Right lobe of liver (tissue), 6 donors: ENCODE data around the gene RTTN. TPM values are rescaled to one million over a fixed set of nuclear protein-coding genes. Genes with fewer than 3 reads are reported as not detected.
"Not testable (repeated sequence)": the region's sequence is repeated elsewhere in the genome, so short reads cannot be mapped to it uniquely, and the experiment has no call there.

ENCODE experiments used
- ATAC-seq, 4 donors: fragments of 200-7000 bp; cut with Tn5 transposase; one replicate each; pipeline ENCODE4 v1.9.1; 2020; ENCODE audit warnings: mild to moderate bottlenecking in 4 of 4, moderate library complexity in 4 of 4
- DNase-seq, 3 donors: peaks; one replicate each; pipeline ENCODE4 v3.0.0-alpha.2; 2020
- H3K27ac ChIP-seq, 3 donors: fragments of 200-600 bp; one replicate each; pipeline ENCODE4 v1.8.0; 2022
- H3K27me3 ChIP-seq, 2 donors: fragments of 200-600 bp; one replicate each; pipeline ENCODE4 v1.8.0; 2022
- H3K36me3 ChIP-seq, 4 donors: fragments of 200-600 bp; sonication (generic) in 1 of 4; one replicate each; pipeline versions ENCODE4 v1.5.1 to v1.8.0; 2017 to 2022; ENCODE audit warnings: control low read depth in 1 of 4
- H3K4me1 ChIP-seq, 4 donors: fragments of 200-600 bp; sonication (generic) in 1 of 4; one replicate each; pipeline versions ENCODE4 v1.5.1 to v1.8.0; 2017 to 2022; ENCODE audit warnings: control low read depth in 1 of 4
- H3K4me3 ChIP-seq, 3 donors: fragments of 200-600 bp; one replicate each; pipeline ENCODE4 v1.8.0; 2022
- H3K9me3 ChIP-seq, 4 donors: fragments of 200-600 bp; sonication (generic) in 1 of 4; one replicate each; pipeline versions ENCODE4 v1.5.1 to v1.8.0; 2017 to 2022; ENCODE audit warnings: control low read depth in 1 of 4
- POLR2A ChIP-seq: fragments of 450-650 bp; IDR thresholded peaks from one replicate; pipeline ENCODE4 v1.6.1; 2017; ENCODE audit warnings: antibody characterized with exemption, mild to moderate bottlenecking
- WGBS: methylation state at CpG from one replicate; pipeline ENCODE4 v1.1.6; 2018; ENCODE audit warnings: low coverage, low lambda C conversion rate; ENCODE audit not compliant: insufficient coverage; ENCODE audit errors: missing lambda C conversion rate; 5-methylcytosine and 5-hydroxymethylcytosine counted together
- intact Hi-C, 2 donors: fragments of 100-400 bp; cut with DNase I; formaldehyde crosslinking; loops; one replicate each; pipeline versions ENCODE4 v1.11.2 to v1.14.1; 2022
- long read RNA-seq: library from polyadenylated mRNA; unstranded; transcript quantifications from one replicate; pipeline ENCODE4 v2.0.0, GENCODE V29; 2019
- total RNA-seq, 6 experiments: library from RNA; depleted of rRNA in 2 of 6; stranded (reverse); fragments of >200 nt in 2 of 6; fragmentation: NEBNext Ultra II Directional in 3 of 6; extraction: Animal tissue kit (Norgen Biotek cat#: 25700) in 3 of 6; gene quantifications; one replicate each; pipeline versions ENCODE4 v1.1.0 to v1.2.4, GENCODE V29; 2016 to 2023
- TF ChIP-seq, protein P1 (sequence below), 4 donors: fragments of 200-600 bp in 3 of 4; fragments of 450-650 bp in 1 of 4; IDR thresholded peaks; one replicate each; pipeline versions ENCODE4 v1.5.1 to v1.8.0; 2016 to 2022; ENCODE audit warnings: antibody characterized with exemption in 4 of 4, mild to moderate bottlenecking in 2 of 4
- donor health status: DM: no; HTN: yes; CAD: no.
- donor health status: DM: no; HTN: no; CAD: no.
- donor health status: DM: no; HTN: no; CAD: no.
- donor health status: DM: no; HTN: yes; CAD: no.
- donor health status: DM: no; HTN: yes; CAD: no.

Gene RTTN, protein sequence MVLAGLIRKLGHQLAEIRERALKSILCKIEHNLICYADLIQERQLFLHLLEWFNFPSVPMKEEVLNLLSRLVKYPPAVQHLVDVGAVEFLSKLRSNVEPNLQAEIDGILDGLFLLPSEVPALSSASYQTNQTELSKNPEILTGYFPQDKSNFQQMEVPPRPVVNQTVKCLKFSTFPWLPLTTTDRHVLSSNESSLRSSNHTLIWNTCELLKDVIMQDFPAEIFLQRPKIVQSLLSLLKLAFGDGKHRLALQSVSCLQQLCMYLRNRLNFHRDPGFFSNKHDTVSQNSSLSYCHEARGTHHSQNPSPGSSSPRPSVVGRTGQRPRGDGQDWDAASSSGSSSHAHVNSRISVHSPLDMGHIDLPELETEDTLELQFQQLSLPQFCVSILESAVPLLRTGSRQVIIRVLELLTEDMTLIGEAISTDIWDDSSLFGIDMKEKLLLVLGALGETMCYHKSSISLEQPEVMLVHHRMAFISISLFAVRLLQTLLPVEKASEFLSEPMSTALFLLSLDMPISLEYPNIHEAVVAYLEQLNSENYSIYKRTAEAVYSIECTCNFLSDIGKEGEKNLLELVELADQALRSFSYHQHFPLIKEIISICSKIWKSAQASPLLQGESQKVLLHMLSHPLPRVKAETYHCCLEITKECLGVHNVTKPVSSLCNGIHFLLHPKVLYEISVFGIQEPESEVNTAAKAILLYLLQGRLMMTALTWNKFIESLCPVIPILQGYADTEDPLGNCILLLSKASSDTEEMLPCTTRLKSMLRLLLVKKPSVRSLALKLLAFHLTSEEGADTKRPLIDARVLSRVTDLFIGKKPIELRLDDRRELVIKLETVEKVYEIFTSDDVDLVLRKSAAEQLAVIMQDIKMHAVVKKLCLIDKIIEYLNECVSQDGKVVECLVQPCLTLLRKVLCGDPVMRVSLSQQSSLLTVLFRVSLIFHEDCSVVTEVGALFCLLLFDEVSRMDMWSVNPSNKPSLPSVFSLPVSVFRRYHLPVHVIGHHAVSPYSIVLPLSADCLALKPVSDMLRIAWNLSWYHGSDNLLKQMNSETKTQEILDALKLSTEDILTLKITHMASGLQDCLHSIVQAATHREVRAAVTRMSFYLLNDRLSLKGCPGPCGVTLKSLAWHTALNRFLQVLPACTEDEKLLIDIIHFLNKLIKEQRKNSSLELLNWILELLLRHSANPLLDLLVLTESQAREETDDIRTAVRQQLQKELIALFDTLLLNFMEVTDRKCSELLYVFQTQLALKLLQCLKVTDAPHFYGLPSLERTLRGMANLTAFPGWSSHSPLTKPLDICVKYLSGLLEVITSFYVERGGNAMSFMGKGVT (N-terminal part only)
- 1 to 10 TPM; 2.3 to 7.4 (median 6.5) TPM for total RNA-seq
- long read RNA-seq, partial matches to known transcripts, result 0 of 1 reads
- long read RNA-seq, other reads (novel, unspliced or antisense), result 1 of 1 reads

DNA sequence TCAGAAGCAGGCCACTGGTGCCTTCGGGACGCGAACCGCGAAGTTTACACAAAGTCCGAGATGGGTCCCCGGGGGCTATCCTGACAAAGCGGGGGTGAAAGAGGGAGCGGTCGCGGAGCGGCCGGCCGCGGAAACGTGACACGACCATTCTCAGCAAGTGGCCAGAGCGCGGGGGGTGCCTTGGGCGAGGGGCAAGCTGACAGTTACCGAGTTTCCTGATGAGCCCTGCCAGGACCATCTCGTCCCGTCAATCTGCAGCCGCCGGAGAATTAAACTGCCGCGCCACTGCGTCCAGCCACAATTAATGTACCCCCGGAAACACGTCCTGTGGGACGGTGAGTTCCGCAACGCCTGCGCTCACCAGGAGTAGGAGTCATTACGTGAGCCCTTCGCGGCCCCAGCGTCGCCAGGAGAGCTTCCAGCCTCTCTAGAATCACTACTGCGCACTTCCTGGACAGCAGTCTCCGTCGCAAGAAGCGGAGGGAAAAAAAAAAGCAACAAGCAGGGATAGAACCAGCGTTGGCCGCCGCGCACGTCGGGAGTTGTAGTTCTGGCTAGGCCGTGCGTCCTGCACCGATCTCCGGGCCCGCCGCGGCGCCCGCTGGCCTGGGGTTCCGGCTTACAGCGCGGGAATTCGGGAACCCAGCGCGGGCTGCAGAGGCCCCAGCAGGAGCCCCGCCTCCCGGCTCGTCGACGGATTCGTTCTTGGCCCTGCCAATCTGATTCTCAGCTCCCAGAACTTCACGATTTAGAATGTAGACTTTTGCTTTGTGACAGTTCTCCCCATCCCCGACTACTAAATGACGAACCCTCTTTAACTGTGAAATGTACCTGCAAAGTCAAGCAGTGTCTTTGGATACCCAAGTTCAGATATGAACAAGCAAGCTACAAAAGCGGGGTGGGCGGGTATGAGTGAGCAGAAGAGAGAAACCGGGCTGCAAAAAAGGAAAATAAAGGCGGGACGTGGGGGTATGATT, at the start of gene RTTN:
Gene RTTN, minus strand, starts transcription at position 267 of the 977 bp plus-strand sequence. Its CDS starts 29 bp downstream, at position 238.
- intact Hi-C loops, result no loop called here
- Histone ChIP-seq H3K4me1 (peaks cover 0 to 7% (median 3%) of the 10 kb centered on the region in 4 donors), H3K27me3 (no peaks in the 10 kb centered on the region), H3K4me3 (peak within 1 kb of the TSS; percentile 69 to 83 (median 78)), H3K27ac (peak within 1 kb of the TSS; percentile 99), H3K9me3 (no peaks in the 10 kb centered on the region), H3K36me3 (peaks cover 0 to 5% (median 0%) of the 10 kb centered on the region in 4 donors)
- 0% methylated on average over 33 of the region's 78 CpGs for WGBS
- ATAC-seq (peak; percentile 99 to 100 (median 100)), DNase-seq (peak; percentile 94 to 96 (median 95))
- TF ChIP-seq, protein P1, sequence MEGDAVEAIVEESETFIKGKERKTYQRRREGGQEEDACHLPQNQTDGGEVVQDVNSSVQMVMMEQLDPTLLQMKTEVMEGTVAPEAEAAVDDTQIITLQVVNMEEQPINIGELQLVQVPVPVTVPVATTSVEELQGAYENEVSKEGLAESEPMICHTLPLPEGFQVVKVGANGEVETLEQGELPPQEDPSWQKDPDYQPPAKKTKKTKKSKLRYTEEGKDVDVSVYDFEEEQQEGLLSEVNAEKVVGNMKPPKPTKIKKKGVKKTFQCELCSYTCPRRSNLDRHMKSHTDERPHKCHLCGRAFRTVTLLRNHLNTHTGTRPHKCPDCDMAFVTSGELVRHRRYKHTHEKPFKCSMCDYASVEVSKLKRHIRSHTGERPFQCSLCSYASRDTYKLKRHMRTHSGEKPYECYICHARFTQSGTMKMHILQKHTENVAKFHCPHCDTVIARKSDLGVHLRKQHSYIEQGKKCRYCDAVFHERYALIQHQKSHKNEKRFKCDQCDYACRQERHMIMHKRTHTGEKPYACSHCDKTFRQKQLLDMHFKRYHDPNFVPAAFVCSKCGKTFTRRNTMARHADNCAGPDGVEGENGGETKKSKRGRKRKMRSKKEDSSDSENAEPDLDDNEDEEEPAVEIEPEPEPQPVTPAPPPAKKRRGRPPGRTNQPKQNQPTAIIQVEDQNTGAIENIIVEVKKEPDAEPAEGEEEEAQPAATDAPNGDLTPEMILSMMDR (IDR thresholded peaks at IDR 0.05), result no peak
- TF ChIP-seq POLR2A, result peak; percentile 30

DNA sequence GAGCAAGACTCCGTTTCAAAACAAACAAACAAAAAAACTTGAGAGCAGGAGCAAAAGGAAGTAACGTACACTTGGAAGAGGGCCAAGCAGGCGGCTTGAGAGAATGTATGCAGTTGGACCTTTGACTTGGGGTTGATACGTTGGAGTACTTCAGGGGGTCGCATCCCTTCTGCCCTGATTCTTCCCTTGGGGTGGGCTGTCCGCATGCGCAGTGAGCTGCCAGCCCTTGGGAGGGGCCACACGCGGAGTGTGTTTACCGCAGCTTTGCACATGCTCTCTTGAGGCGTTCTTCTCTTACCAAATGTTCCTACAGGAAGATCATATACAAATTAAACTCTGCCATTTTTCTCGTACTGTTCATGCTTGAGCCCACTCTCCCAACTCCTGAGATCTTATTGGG, 45.3 kb upstream of the RTTN start:
- intact Hi-C loops, result no loop called here
- WGBS, result 87% methylated on average over 3 of the region's 12 CpGs
- H3K36me3 ChIP-seq, result no peaks in the 10 kb centered on the region
- DNase-seq, result no peak
- H3K27me3 ChIP-seq, result no peaks in the 10 kb centered on the region
- H3K27ac ChIP-seq, result no peak overlapping the region
- TF ChIP-seq, protein P1 (IDR thresholded peaks at IDR 0.05), result no peak
- TF ChIP-seq POLR2A, result no peak
- no peak for ATAC-seq
- H3K4me3 ChIP-seq, result no peak overlapping the region
- no peaks in the 10 kb centered on the region for H3K9me3 ChIP-seq
- H3K4me1 ChIP-seq, result no peaks in the 10 kb centered on the region

DNA sequence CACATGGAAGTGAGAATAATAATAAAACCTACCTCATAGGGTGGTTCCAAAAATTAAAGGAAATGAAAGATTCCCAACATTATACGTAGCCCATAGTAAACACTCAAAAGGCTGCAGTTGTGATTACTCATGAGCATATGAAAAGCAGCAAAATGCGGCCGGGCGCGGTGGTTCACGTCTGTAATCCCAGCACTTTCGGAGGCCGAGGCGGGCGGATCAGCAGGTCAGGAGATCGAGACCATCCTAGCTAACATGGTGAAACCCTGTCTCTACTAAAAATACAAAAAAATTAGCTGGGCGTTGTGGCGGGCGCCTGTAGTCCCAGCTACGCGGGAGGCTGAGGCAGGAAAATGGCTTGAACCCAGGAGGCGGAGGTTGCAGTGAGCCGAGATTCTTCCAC, 44.4 kb upstream of the RTTN start:
- ATAC-seq, result not testable (repeated sequence)
- WGBS, result 96% methylated on average over 17 of the region's 18 CpGs

DNA sequence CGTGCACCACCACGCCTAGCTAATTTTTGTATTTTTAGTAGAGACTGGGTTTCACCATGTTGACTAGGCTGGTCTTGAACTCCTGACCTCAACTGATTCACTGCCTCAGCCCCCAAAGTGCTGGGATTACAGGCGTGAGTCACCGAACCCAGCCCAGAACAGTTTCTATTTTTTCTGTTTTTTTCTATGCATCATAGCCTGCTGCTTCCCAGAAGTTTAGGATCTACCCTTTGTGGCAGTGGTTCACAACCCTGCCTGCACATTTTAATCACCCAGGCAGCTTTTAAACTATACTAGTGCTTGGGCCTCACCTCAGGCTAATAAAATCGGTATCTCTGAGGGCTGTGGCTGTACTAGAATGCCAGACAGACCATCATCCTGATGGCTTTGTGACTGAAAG, 43.6 kb upstream of the RTTN start:
- Histone ChIP-seq H3K9me3 (no peaks in the 10 kb centered on the region), H3K36me3 (no peaks in the 10 kb centered on the region), H3K4me3 (no peak overlapping the region), H3K4me1 (no peaks in the 10 kb centered on the region), H3K27ac (no peak overlapping the region), H3K27me3 (no peaks in the 10 kb centered on the region)
- WGBS, result 78% methylated on average over 5 of the region's 5 CpGs
- intact Hi-C loops, result no loop called here
- TF ChIP-seq, protein P1 (IDR thresholded peaks at IDR 0.05), result no peak
- TF ChIP-seq POLR2A, result no peak
- ATAC-seq (no peak), DNase-seq (no peak)

More for the DNA sequence above, 44.4 kb upstream of the RTTN start:
- H3K4me3 ChIP-seq, DNase-seq, H3K4me1 ChIP-seq, H3K27me3 ChIP-seq, H3K27ac ChIP-seq, H3K36me3 ChIP-seq, intact Hi-C loops, H3K9me3 ChIP-seq: not testable (repeated sequence)
